HG03439 (cell line): ENCODE measurements around the gene DNAL1.
A peak's percentile ranks its signal among the peaks of the same experiment; 100 is the strongest.
"Not testable (repeated sequence)": the region's sequence is repeated elsewhere in the genome, so short reads cannot be mapped to it uniquely, and the experiment has no call there.

Source experiments
- ATAC-seq: cut with Tn5 transposase; IDR thresholded peaks from one replicate; pipeline ENCODE4 v1.9.1; 2021; ENCODE audit warnings: mild to moderate bottlenecking, moderate library complexity; ENCODE audit not compliant: unreplicated experiment

DNAL1 gene

GRCh38 chr14:73644531-73645247 lies at the start of gene DNAL1:
DNAL1 (plus strand) TSS chr14:73644986; CDS start chr14:73645040, 54 bp downstream.
- peak; percentile 98 for ATAC-seq

GRCh38 chr14:73599499-73599898 lies 45.3 kb upstream of the DNAL1 start:
- ATAC-seq = no peak

- ATAC-seq = no peak
Measured at GRCh38 chr14:73602994-73603393, 41.8 kb upstream of the DNAL1 start.

GRCh38 chr14:73606271-73606670 lies 38.5 kb upstream of the DNAL1 start:
- no peak for ATAC-seq

- no peak for ATAC-seq
Measured at GRCh38 chr14:73607241-73607640, 37.5 kb upstream of the DNAL1 start.

GRCh38 chr14:73610687-73611086 lies 34.1 kb upstream of the DNAL1 start:
- no peak for ATAC-seq

- peak; percentile 65 for ATAC-seq
Measured at GRCh38 chr14:73612339-73613045, 32.3 kb upstream of the DNAL1 start, which contains the start of gene ACOT6. ACOT6 (plus strand) TSS chr14:73612517; CDS start chr14:73612572, 55 bp downstream.

GRCh38 chr14:73613046-73613383 lies 31.8 kb upstream of the DNAL1 start:
- ATAC-seq = peak; percentile 16

- no peak for ATAC-seq
Measured at GRCh38 chr14:73613419-73613963, 31.3 kb upstream of the DNAL1 start.

GRCh38 chr14:73616831-73617230 lies 28.0 kb upstream of the DNAL1 start:
- no peak for ATAC-seq

- no peak for ATAC-seq
Measured at GRCh38 chr14:73619524-73619923, 25.3 kb upstream of the DNAL1 start.

- ATAC-seq = no peak
Measured at GRCh38 chr14:73620268-73620667, 24.5 kb upstream of the DNAL1 start.

GRCh38 chr14:73623504-73624054 lies 21.2 kb upstream of the DNAL1 start:
- ATAC-seq = no peak

- no peak for ATAC-seq
Measured at GRCh38 chr14:73625706-73626105, 19.1 kb upstream of the DNAL1 start.

GRCh38 chr14:73627151-73627558 lies 17.6 kb upstream of the DNAL1 start:
- no peak for ATAC-seq

- ATAC-seq = no peak
Measured at GRCh38 chr14:73630009-73630780, 14.6 kb upstream of the DNAL1 start.

- ATAC-seq = peak; percentile 58
Measured at GRCh38 chr14:73633116-73634010, 11.4 kb upstream of the DNAL1 start.

- ATAC-seq = peak; percentile 14
Measured at GRCh38 chr14:73634011-73634833, 10.6 kb upstream of the DNAL1 start.

GRCh38 chr14:73636355-73636754 lies 8.4 kb upstream of the DNAL1 start:
- ATAC-seq = not testable (repeated sequence)
